ENCODE measurements around the gene PRMT1. TPM values are rescaled to one million over a fixed set of nuclear protein-coding genes. Genes with fewer than 3 reads are reported as not detected.

The PRMT1 gene
- total and polyA plus RNA-seq, 4 donors = 35.1 to 67.2 (median 53.8) TPM

GRCh38 chr19:49636233-49636932, 40.7 kb upstream of the PRMT1 start (continued):
- no peak for TF ChIP-seq FOXA2 (IDR thresholded peaks at IDR 0.05)
- TF ChIP-seq GABPA (IDR thresholded peaks at IDR 0.05 in 1 of 2, conservative IDR thresholded peaks at IDR 0.05 in 1 of 2) = no peak
- no peak for TF ChIP-seq MAX (IDR thresholded peaks at IDR 0.05)
- no peak for TF ChIP-seq ATF3 (IDR thresholded peaks at IDR 0.05)
- no peak for TF ChIP-seq ZBTB33 (IDR thresholded peaks at IDR 0.05)
- no peak for TF ChIP-seq RAD21 (IDR thresholded peaks at IDR 0.05)

- Histone ChIP-seq H3K9me3 (ENCODE audit: control insufficient read depth in 4 of 4, low read length in 3 of 4) (no peaks in the 10 kb centered on the region), H3K4me1 (ENCODE audit: control insufficient read depth in 4 of 4, insufficient read depth in 4 of 4, low read length in 3 of 4) (peaks cover 4 to 18% (median 11%) of the 10 kb centered on the region in 4 donors), H3K27ac (ENCODE audit: low read depth in 1 of 2, low read length in 2 of 2) (peak overlapping the region; percentile 29 to 31), H3K27me3 (ENCODE audit: control insufficient read depth in 4 of 4, insufficient read depth in 4 of 4, low read length in 3 of 4) (no peaks in the 10 kb centered on the region), H3K9ac (ENCODE audit: low read depth in 1 of 2, low read length in 2 of 2) (no peak overlapping the region), H3K36me3 (ENCODE audit: control insufficient read depth in 4 of 4, insufficient read depth in 3 of 4, low read depth in 1 of 4, low read length in 3 of 4) (no peaks in the 10 kb centered on the region), H3K4me3 (ENCODE audit: low read depth in 1 of 3, low read length in 3 of 3) (no peak overlapping the region)
- DNase-seq (ENCODE audit: low spot score) = no peak
- TF ChIP-seq SP1 (IDR thresholded peaks at IDR 0.05) (no peak), RXRA (IDR thresholded peaks at IDR 0.05) (no peak), YY1 (IDR thresholded peaks at IDR 0.05) (no peak), REST (IDR thresholded peaks at IDR 0.05) (no peak), MAX (IDR thresholded peaks at IDR 0.05) (no peak), TAF1 (conservative IDR thresholded peaks at IDR 0.05) (no peak), HNF4G (IDR thresholded peaks at IDR 0.05) (no peak), NR2F2 (IDR thresholded peaks at IDR 0.05) (no peak), ATF3 (IDR thresholded peaks at IDR 0.05) (no peak), JUND (IDR thresholded peaks at IDR 0.05) (no peak), ZBTB33 (IDR thresholded peaks at IDR 0.05) (no peak), HNF4A (conservative IDR thresholded peaks at IDR 0.05) (no peak), EGR1 (IDR thresholded peaks at IDR 0.05; ENCODE audit: low read depth in 2 of 2) (no peak)
- 33% methylated on average over 19 of the region's 19 CpGs for WGBS
Measured at GRCh38 chr19:49637821-49638738, 39.0 kb upstream of the PRMT1 start.

Data from liver (tissue), 9 donors.